LNCaP clone FGC (cell line): ENCODE measurements around the gene LNX1.
"Not testable (repeated sequence)": the region's sequence is repeated elsewhere in the genome, so short reads cannot be mapped to it uniquely, and the experiment has no call there.

Experiments
- DNase-seq: peaks from one replicate; pipeline ENCODE4 v3.0.0-alpha.2; 2011; ENCODE audit warnings: low read depth
- H3K4me3 ChIP-seq: 2 replicates; pipeline ENCODE4 v1.5.1; 2011; ENCODE audit warnings: mild to moderate bottlenecking, low read depth, low read length, control low read depth
- CTCF ChIP-seq: IDR thresholded peaks from 2 replicates; pipeline ENCODE4 v1.5.1; 2012; ENCODE audit warnings: mild to moderate bottlenecking; ENCODE audit not compliant: control insufficient read depth, insufficient read depth; ENCODE audit errors: extremely low read depth

The LNX1 gene

GRCh38 chr4:53432528-53433424 lies 158.5 kb downstream of the LNX1 start:
- no peak overlapping the region for H3K4me3 ChIP-seq
- DNase-seq = no peak
- no peak for TF ChIP-seq CTCF

GRCh38 chr4:53431052-53431451 lies 160.2 kb downstream of the LNX1 start:
- DNase-seq = no peak
- H3K4me3 ChIP-seq = no peak overlapping the region
- no peak for TF ChIP-seq CTCF

- no peak overlapping the region for H3K4me3 ChIP-seq
- no peak for TF ChIP-seq CTCF
- DNase-seq = no peak
Measured at GRCh38 chr4:53427366-53427765, 163.9 kb downstream of the LNX1 start.

GRCh38 chr4:53424280-53424679 lies 167.0 kb downstream of the LNX1 start:
- no peak for TF ChIP-seq CTCF
- no peak for DNase-seq
- H3K4me3 ChIP-seq = no peak overlapping the region

- DNase-seq = no peak
- no peak overlapping the region for H3K4me3 ChIP-seq
- no peak for TF ChIP-seq CTCF
Measured at GRCh38 chr4:53422367-53422766, 168.9 kb downstream of the LNX1 start.

- no peak overlapping the region for H3K4me3 ChIP-seq
- no peak for TF ChIP-seq CTCF
- DNase-seq = no peak
Measured at GRCh38 chr4:53421791-53422190, 169.5 kb downstream of the LNX1 start.

- DNase-seq = no peak
- no peak overlapping the region for H3K4me3 ChIP-seq
- TF ChIP-seq CTCF = no peak
Measured at GRCh38 chr4:53419208-53419607, 172.1 kb downstream of the LNX1 start.

GRCh38 chr4:53409479-53409878 lies 181.8 kb downstream of the LNX1 start:
- H3K4me3 ChIP-seq, DNase-seq: not testable (repeated sequence)
